GM12873 (cell line): ENCODE results near the gene IQCC.
A peak's percentile ranks its signal among the peaks of the same experiment; 100 is the strongest.

Source experiments
- TF ChIP-seq, protein P1 (sequence below): IDR thresholded peaks from 2 replicates; pipeline ENCODE4 v1.5.1; 2012; ENCODE audit warnings: low read depth, mild to moderate bottlenecking, moderate library complexity, low read length, control low read depth; ENCODE audit not compliant: insufficient read depth; ENCODE audit errors: missing control alignments

The IQCC gene

GRCh38 chr1:32221581-32221979 lies 16.1 kb downstream of the IQCC start:
- TF ChIP-seq, protein P1, sequence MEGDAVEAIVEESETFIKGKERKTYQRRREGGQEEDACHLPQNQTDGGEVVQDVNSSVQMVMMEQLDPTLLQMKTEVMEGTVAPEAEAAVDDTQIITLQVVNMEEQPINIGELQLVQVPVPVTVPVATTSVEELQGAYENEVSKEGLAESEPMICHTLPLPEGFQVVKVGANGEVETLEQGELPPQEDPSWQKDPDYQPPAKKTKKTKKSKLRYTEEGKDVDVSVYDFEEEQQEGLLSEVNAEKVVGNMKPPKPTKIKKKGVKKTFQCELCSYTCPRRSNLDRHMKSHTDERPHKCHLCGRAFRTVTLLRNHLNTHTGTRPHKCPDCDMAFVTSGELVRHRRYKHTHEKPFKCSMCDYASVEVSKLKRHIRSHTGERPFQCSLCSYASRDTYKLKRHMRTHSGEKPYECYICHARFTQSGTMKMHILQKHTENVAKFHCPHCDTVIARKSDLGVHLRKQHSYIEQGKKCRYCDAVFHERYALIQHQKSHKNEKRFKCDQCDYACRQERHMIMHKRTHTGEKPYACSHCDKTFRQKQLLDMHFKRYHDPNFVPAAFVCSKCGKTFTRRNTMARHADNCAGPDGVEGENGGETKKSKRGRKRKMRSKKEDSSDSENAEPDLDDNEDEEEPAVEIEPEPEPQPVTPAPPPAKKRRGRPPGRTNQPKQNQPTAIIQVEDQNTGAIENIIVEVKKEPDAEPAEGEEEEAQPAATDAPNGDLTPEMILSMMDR: no peak

- TF ChIP-seq, protein P1: no peak
Observed at GRCh38 chr1:32221980-32222755, 16.7 kb downstream of the IQCC start, which contains the start of the genes EIF3I and TMEM234. TSS of gene EIF3I (plus strand) at chr1:32222407. CDS start at chr1:32222442, 35 bp downstream. TSS of gene TMEM234 (minus strand) at chr1:32222353. CDS start at chr1:32222322, 31 bp downstream.

DNA sequence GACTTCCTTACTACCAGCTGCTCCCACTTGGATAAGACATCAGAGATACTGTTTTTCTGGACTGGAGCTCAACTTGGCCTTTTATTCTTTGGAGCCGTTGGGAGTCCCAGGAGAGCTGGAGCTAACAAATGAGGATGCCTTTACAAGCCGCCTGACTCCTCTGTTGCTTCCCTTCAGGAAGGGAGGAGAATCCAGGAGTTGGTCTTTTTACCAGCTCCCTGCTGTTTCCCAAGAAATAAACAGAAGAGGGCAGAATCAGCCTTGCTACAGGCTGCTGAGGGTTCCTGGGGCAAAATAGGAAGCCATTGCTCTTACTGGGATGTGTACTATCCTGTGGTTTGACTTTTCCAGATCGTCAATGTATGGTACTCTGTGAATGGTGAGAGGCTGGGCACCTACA lies 18.2 kb downstream of the IQCC start:
- TF ChIP-seq, protein P1: peak; percentile 3

GRCh38 chr1:32224285-32224684 lies 18.8 kb downstream of the IQCC start:
- TF ChIP-seq, protein P1: no peak

DNA sequence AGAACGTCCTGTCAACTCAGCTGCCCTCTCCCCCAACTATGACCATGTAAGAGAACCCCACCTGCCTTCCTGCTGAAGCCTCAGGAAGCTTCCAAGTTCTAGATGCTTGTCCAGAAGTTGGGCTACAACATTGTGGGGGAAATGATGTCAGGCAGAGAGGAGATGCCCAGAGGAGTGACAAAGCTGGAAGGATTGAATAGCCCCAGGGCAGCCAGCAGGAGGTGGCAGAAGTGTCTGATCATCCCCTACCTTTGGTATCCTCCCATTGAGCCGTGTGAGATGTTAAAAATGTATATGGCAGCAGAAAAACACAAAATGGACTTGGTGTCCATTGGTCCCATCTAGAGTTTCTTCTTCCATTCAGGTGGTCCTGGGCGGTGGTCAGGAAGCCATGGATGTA lies 23.3 kb downstream of the IQCC start:
- TF ChIP-seq, protein P1: no peak

DNA sequence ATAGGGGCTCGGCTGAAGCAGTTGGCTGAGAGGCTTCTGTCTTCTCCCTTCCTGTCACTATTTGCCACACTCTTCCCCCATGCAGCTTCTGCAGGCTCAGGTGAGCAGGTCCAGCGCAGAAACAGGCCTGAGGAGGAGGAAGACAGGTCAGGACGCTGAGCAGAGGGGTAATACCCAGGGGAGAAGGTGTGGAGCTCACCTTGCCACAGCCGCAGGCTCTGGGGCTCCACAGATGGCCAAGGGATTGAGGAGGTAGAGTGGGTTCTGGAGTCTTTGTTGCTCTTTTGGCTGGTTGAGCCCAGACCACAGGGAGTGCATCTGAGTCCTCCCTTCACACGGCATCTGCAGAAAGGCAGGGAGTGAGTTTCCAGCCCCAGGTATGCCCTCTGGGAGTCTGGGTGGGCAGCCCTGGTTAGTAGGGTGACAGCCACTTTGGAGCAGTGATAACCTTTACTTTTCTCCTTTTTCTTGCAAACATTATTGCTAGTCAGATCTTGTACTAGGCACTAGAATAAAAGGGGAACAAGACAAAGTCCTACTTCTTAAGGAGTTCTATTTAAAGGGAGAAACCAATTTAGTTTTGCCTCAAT lies 26.5 kb downstream of the IQCC start:
- TF ChIP-seq, protein P1: no peak

- TF ChIP-seq, protein P1: no peak
Observed at GRCh38 chr1:32232558-32233304, 27.3 kb downstream of the IQCC start.
